Prostate gland (tissue), 2 donors: ENCODE data around the gene NF2.

ENCODE experiments used
- POLR2A ChIP-seq: fragments of 450-650 bp; IDR thresholded peaks from one replicate; pipeline ENCODE4 v1.6.1; 2016; ENCODE audit warnings: antibody characterized with exemption, mild to moderate bottlenecking
- TF ChIP-seq, protein P1 (sequence below), 4 experiments: fragments of 200-600 bp in 2 of 4; fragments of 450-650 bp in 2 of 4; sonication (generic) in 2 of 4; IDR thresholded peaks; 1 replicate in 3 of 4; 2 replicates in 1 of 4; pipeline ENCODE4 v1.5.1; 2016 to 2019; ENCODE audit warnings: antibody characterized with exemption in 4 of 4, mild to moderate bottlenecking in 2 of 4, moderate library complexity in 2 of 4

DNA sequence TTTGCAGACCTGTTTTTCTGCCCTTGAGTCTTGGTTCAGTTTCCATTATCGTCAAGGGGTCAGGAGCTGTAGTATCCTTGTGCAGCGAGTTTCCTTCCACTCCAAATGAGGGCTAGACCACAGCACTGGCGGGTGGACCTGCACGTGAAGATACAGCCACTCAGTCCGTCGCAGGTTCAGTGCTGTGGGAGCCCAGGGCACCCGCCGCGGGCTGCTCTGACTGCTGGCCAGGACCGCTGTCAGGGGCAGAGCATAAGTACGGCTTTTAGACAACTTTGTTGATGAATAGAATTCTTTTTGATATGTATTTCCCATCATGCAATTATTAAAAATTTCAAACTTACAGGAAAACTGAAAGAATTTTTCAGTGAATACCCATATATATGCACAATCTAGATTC lies 56.6 kb downstream of the NF2 start:
- TF ChIP-seq, protein P1, sequence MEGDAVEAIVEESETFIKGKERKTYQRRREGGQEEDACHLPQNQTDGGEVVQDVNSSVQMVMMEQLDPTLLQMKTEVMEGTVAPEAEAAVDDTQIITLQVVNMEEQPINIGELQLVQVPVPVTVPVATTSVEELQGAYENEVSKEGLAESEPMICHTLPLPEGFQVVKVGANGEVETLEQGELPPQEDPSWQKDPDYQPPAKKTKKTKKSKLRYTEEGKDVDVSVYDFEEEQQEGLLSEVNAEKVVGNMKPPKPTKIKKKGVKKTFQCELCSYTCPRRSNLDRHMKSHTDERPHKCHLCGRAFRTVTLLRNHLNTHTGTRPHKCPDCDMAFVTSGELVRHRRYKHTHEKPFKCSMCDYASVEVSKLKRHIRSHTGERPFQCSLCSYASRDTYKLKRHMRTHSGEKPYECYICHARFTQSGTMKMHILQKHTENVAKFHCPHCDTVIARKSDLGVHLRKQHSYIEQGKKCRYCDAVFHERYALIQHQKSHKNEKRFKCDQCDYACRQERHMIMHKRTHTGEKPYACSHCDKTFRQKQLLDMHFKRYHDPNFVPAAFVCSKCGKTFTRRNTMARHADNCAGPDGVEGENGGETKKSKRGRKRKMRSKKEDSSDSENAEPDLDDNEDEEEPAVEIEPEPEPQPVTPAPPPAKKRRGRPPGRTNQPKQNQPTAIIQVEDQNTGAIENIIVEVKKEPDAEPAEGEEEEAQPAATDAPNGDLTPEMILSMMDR (IDR thresholded peaks at IDR 0.05): no peak
- TF ChIP-seq POLR2A: no peak
